ENCODE measurements around the gene DIP2B.

DIP2B gene

GRCh38 chr12:50728841-50729240 lies 224.1 kb downstream of the DIP2B start:
- H3K4me3 ChIP-seq (ENCODE audit: low read depth, low read length), result no peak overlapping the region
- no peak for DNase-seq (ENCODE audit: low read depth)
- TF ChIP-seq, protein P1, sequence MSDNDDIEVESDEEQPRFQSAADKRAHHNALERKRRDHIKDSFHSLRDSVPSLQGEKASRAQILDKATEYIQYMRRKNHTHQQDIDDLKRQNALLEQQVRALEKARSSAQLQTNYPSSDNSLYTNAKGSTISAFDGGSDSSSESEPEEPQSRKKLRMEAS (IDR thresholded peaks at IDR 0.05; ENCODE audit: low read depth, low read length), result no peak
- TF ChIP-seq POLR2A (IDR thresholded peaks at IDR 0.05; ENCODE audit: extremely low read depth, insufficient read length), result no peak
- no peak for TF ChIP-seq MYC (IDR thresholded peaks at IDR 0.05; ENCODE audit: low read depth, low read length)
- TF ChIP-seq, protein P2, sequence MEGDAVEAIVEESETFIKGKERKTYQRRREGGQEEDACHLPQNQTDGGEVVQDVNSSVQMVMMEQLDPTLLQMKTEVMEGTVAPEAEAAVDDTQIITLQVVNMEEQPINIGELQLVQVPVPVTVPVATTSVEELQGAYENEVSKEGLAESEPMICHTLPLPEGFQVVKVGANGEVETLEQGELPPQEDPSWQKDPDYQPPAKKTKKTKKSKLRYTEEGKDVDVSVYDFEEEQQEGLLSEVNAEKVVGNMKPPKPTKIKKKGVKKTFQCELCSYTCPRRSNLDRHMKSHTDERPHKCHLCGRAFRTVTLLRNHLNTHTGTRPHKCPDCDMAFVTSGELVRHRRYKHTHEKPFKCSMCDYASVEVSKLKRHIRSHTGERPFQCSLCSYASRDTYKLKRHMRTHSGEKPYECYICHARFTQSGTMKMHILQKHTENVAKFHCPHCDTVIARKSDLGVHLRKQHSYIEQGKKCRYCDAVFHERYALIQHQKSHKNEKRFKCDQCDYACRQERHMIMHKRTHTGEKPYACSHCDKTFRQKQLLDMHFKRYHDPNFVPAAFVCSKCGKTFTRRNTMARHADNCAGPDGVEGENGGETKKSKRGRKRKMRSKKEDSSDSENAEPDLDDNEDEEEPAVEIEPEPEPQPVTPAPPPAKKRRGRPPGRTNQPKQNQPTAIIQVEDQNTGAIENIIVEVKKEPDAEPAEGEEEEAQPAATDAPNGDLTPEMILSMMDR (IDR thresholded peaks at IDR 0.05; ENCODE audit: low read depth, low read length), result no peak

DNA sequence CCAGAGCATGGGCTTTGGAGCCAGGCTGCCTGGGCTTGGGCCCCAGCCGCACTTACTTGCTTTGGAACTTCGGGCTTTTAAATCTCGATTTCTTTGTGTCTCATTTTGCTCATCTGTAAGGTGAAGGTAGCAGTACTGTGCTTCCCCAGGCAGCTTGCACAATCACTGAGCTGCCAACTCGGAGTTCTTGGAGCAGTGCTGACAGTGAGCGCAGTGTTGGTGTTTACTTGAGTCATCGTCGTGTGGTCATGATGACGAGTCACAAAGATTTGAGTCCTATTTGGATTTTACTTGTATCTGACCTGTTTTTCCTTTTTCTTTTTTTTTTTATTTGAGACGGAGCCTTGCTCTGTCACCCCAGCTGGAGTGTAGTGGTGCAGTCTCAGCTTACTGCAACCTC lies 227.8 kb downstream of the DIP2B start:
- peak; percentile 13 for DNase-seq (ENCODE audit: low read depth)
- TF ChIP-seq, protein P1 (IDR thresholded peaks at IDR 0.05; ENCODE audit: low read depth, low read length), result no peak
- TF ChIP-seq, protein P2 (IDR thresholded peaks at IDR 0.05; ENCODE audit: low read depth, low read length), result no peak
- TF ChIP-seq MYC (IDR thresholded peaks at IDR 0.05; ENCODE audit: low read depth, low read length) (no peak), POLR2A (IDR thresholded peaks at IDR 0.05; ENCODE audit: extremely low read depth, insufficient read length) (no peak)
- H3K4me3 ChIP-seq (ENCODE audit: low read depth, low read length), result no peak overlapping the region

DNA sequence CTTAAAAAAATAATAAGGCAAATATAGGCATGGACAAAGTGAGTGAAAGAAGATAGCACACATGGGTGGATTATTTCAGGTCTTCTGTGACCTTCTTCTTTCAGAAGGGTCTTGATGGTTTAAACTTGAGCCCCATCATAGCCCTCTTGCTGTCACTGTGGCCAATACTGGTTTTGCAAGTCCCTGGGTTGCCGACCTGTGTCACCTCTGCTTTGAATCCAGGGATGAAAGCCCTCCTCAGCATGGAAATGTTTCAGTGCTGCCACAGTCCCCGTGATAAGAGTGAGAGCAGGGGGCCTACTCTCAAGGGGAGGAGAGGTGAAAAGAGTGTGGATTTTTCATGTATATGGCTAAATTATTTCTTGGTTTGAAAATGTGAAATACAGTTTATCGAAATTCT lies 228.9 kb downstream of the DIP2B start:
- H3K4me3 ChIP-seq (ENCODE audit: low read depth, low read length), result no peak overlapping the region
- DNase-seq (ENCODE audit: low read depth), result no peak
- TF ChIP-seq, protein P2 (IDR thresholded peaks at IDR 0.05; ENCODE audit: low read depth, low read length), result no peak
- no peak for TF ChIP-seq POLR2A (IDR thresholded peaks at IDR 0.05; ENCODE audit: extremely low read depth, insufficient read length)
- TF ChIP-seq MYC (IDR thresholded peaks at IDR 0.05; ENCODE audit: low read depth, low read length), result no peak
- TF ChIP-seq, protein P1 (IDR thresholded peaks at IDR 0.05; ENCODE audit: low read depth, low read length), result no peak

GRCh38 chr12:50734409-50735263 lies 229.9 kb downstream of the DIP2B start:
- H3K4me3 ChIP-seq (ENCODE audit: low read depth, low read length), result no peak overlapping the region
- TF ChIP-seq MYC (IDR thresholded peaks at IDR 0.05; ENCODE audit: low read depth, low read length) (no peak), POLR2A (IDR thresholded peaks at IDR 0.05; ENCODE audit: extremely low read depth, insufficient read length) (no peak)
- TF ChIP-seq, protein P2 (IDR thresholded peaks at IDR 0.05; ENCODE audit: low read depth, low read length), result peak; percentile 93
- DNase-seq (ENCODE audit: low read depth), result peak; percentile 63

- no peak overlapping the region for H3K4me3 ChIP-seq (ENCODE audit: low read depth, low read length)
- DNase-seq (ENCODE audit: low read depth), result no peak
- no peak for TF ChIP-seq POLR2A (IDR thresholded peaks at IDR 0.05; ENCODE audit: extremely low read depth, insufficient read length)
- TF ChIP-seq, protein P2 (IDR thresholded peaks at IDR 0.05; ENCODE audit: low read depth, low read length), result no peak
- TF ChIP-seq, protein P1 (IDR thresholded peaks at IDR 0.05; ENCODE audit: low read depth, low read length), result no peak
These were observed 234.8 kb downstream of the DIP2B start for GRCh38 chr12:50739611-50740010.

Data from NB4 (cell line).